ENCODE measurements around the gene PI4KA.
"Not testable (repeated sequence)": the region's sequence is repeated elsewhere in the genome, so short reads cannot be mapped to it uniquely, and the experiment has no call there.

The PI4KA gene

GRCh38 chr22:20771918-20772625 lies 86.5 kb downstream of the PI4KA start:
- DNase-seq: no peak

GRCh38 chr22:20769496-20769826 lies 89.2 kb downstream of the PI4KA start:
- not testable (repeated sequence) for DNase-seq

GRCh38 chr22:20766530-20766929 lies 92.1 kb downstream of the PI4KA start:
- DNase-seq: no peak

GRCh38 chr22:20765938-20766337 lies 92.7 kb downstream of the PI4KA start:
- no peak for DNase-seq

- no peak for DNase-seq
These were observed 93.9 kb downstream of the PI4KA start for GRCh38 chr22:20764729-20765128.

- DNase-seq: no peak
These were observed 94.2 kb downstream of the PI4KA start for GRCh38 chr22:20764471-20764720.

GRCh38 chr22:20763630-20764470 lies 94.8 kb downstream of the PI4KA start:
- no peak for DNase-seq

- DNase-seq: no peak
These were observed 96.3 kb downstream of the PI4KA start for GRCh38 chr22:20762233-20762796.

GRCh38 chr22:20761536-20761935 lies 97.1 kb downstream of the PI4KA start:
- no peak for DNase-seq

- DNase-seq: no peak
These were observed 98.5 kb downstream of the PI4KA start for GRCh38 chr22:20760084-20760483.

- DNase-seq: no peak
These were observed 99.9 kb downstream of the PI4KA start for GRCh38 chr22:20758688-20759087.

GRCh38 chr22:20756846-20757245 lies 101.8 kb downstream of the PI4KA start:
- DNase-seq: no peak

- DNase-seq: no peak
These were observed 105.7 kb downstream of the PI4KA start for GRCh38 chr22:20752873-20753272.

GRCh38 chr22:20752104-20752741 lies 106.4 kb downstream of the PI4KA start:
- no peak for DNase-seq

- DNase-seq: no peak
These were observed 107.3 kb downstream of the PI4KA start for GRCh38 chr22:20751185-20751851.

- peak; percentile 5 for DNase-seq
These were observed 108.0 kb downstream of the PI4KA start for GRCh38 chr22:20750461-20751184.

- DNase-seq: no peak
These were observed 109.2 kb downstream of the PI4KA start for GRCh38 chr22:20749453-20749852.

- no peak for DNase-seq
These were observed 109.7 kb downstream of the PI4KA start for GRCh38 chr22:20748731-20749428.

GRCh38 chr22:20748082-20748481 lies 110.5 kb downstream of the PI4KA start:
- DNase-seq: no peak

- DNase-seq: no peak
These were observed 111.4 kb downstream of the PI4KA start for GRCh38 chr22:20747223-20747622.

- no peak for DNase-seq
These were observed 112.0 kb downstream of the PI4KA start for GRCh38 chr22:20746431-20747189.

All from activated effector memory CD4-positive, alpha-beta T cell treated with Interleukin-2 at 50 U/mL for 16 hours (primary cell).